SW 1271 (cell line): Measurements from ENCODE around the gene TMEM80.

Source experiments
- DNase-seq, 2 experiments: peaks; one replicate each; lab custom pipeline; 2025; lab: John Stamatoyannopoulos, UW

The TMEM80 gene

GRCh38 chr11:746289-747157 lies 50.9 kb downstream of the TMEM80 start:
- peak in 1 of 2 experiments; percentile 23 for DNase-seq

GRCh38 chr11:747158-748006 lies 51.8 kb downstream of the TMEM80 start, which contains the start of gene TALDO1:
TALDO1 (plus strand) TSS chr11:747464; CDS start chr11:747482, 18 bp downstream.
- peak; percentile 65 to 82 for DNase-seq

GRCh38 chr11:748007-748359 lies 52.4 kb downstream of the TMEM80 start:
- DNase-seq: no peak

- no peak for DNase-seq
These were observed 54.1 kb downstream of the TMEM80 start for GRCh38 chr11:749731-750130.
